ENCODE results near the gene NCAPG. TPM values are rescaled to one million over a fixed set of nuclear protein-coding genes. Genes with fewer than 3 reads are reported as not detected.
A peak's percentile ranks its signal among the peaks of the same experiment; 100 is the strongest.

The NCAPG gene
- 11.8 TPM for polyA plus RNA-seq (ENCODE audit: insufficient read length)

GRCh38 chr4:17810260-17811077, at the start of gene NCAPG, which contains the start of gene DCAF16:
NCAPG (plus strand) TSS chr4:17810979; CDS start chr4:17811078, 99 bp downstream.
DCAF16 (minus strand) TSS chr4:17810757; CDS start chr4:17804141, 6,616 bp downstream.
- peak; percentile 98 for DNase-seq (ENCODE audit: low read depth)

- no peak for DNase-seq (ENCODE audit: low read depth)
These were observed 49.7 kb upstream of the NCAPG start for GRCh38 chr4:17761062-17761461.

GRCh38 chr4:17762726-17763125, 48.1 kb upstream of the NCAPG start:
- no peak for DNase-seq (ENCODE audit: low read depth)

- DNase-seq (ENCODE audit: low read depth) = no peak
These were observed 47.4 kb upstream of the NCAPG start for GRCh38 chr4:17763416-17763815.

- DNase-seq (ENCODE audit: low read depth) = no peak
These were observed 46.8 kb upstream of the NCAPG start for GRCh38 chr4:17763931-17764330.

- no peak for DNase-seq (ENCODE audit: low read depth)
These were observed 45.1 kb upstream of the NCAPG start for GRCh38 chr4:17765514-17766286.

- DNase-seq (ENCODE audit: low read depth) = no peak
These were observed 43.8 kb upstream of the NCAPG start for GRCh38 chr4:17766826-17767458.

- no peak for DNase-seq (ENCODE audit: low read depth)
These were observed 41.2 kb upstream of the NCAPG start for GRCh38 chr4:17769406-17770174.

GRCh38 chr4:17770845-17771244, 39.9 kb upstream of the NCAPG start:
- DNase-seq (ENCODE audit: low read depth) = no peak

GRCh38 chr4:17771284-17771908, 39.4 kb upstream of the NCAPG start:
- DNase-seq (ENCODE audit: low read depth) = no peak

- no peak for DNase-seq (ENCODE audit: low read depth)
These were observed 37.6 kb upstream of the NCAPG start for GRCh38 chr4:17773135-17773698.

- no peak for DNase-seq (ENCODE audit: low read depth)
These were observed 32.3 kb upstream of the NCAPG start for GRCh38 chr4:17778431-17778830.

- DNase-seq (ENCODE audit: low read depth) = no peak
These were observed 30.1 kb upstream of the NCAPG start for GRCh38 chr4:17780501-17781299.

- no peak for DNase-seq (ENCODE audit: low read depth)
These were observed 29.2 kb upstream of the NCAPG start, which contains the start of gene FAM184B for GRCh38 chr4:17781300-17782287. FAM184B (minus strand) TSS chr4:17781621; CDS start chr4:17781299, 322 bp downstream.

GRCh38 chr4:17785858-17786257, 24.9 kb upstream of the NCAPG start:
- DNase-seq (ENCODE audit: low read depth) = no peak

GRCh38 chr4:17786567-17786966, 24.2 kb upstream of the NCAPG start:
- no peak for DNase-seq (ENCODE audit: low read depth)

GRCh38 chr4:17787315-17787714, 23.5 kb upstream of the NCAPG start:
- DNase-seq (ENCODE audit: low read depth) = no peak

- DNase-seq (ENCODE audit: low read depth) = no peak
These were observed 21.8 kb upstream of the NCAPG start for GRCh38 chr4:17788956-17789355.
